GM12874 (cell line): Measurements from ENCODE around the gene CDK5R2.

Experiments
- TF ChIP-seq, protein P1 (sequence below): IDR thresholded peaks from 2 replicates; pipeline ENCODE4 v1.5.1; 2011; ENCODE audit warnings: low read depth, mild to moderate bottlenecking, control low read depth, low read length, moderate library complexity; ENCODE audit not compliant: insufficient read depth

CDK5R2 gene

GRCh38 chr2:218981881-218982585, 22.6 kb downstream of the CDK5R2 start:
- TF ChIP-seq, protein P1, sequence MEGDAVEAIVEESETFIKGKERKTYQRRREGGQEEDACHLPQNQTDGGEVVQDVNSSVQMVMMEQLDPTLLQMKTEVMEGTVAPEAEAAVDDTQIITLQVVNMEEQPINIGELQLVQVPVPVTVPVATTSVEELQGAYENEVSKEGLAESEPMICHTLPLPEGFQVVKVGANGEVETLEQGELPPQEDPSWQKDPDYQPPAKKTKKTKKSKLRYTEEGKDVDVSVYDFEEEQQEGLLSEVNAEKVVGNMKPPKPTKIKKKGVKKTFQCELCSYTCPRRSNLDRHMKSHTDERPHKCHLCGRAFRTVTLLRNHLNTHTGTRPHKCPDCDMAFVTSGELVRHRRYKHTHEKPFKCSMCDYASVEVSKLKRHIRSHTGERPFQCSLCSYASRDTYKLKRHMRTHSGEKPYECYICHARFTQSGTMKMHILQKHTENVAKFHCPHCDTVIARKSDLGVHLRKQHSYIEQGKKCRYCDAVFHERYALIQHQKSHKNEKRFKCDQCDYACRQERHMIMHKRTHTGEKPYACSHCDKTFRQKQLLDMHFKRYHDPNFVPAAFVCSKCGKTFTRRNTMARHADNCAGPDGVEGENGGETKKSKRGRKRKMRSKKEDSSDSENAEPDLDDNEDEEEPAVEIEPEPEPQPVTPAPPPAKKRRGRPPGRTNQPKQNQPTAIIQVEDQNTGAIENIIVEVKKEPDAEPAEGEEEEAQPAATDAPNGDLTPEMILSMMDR = no peak

- TF ChIP-seq, protein P1 = no peak
These were observed 23.3 kb downstream of the CDK5R2 start for GRCh38 chr2:218982586-218983262.

DNA sequence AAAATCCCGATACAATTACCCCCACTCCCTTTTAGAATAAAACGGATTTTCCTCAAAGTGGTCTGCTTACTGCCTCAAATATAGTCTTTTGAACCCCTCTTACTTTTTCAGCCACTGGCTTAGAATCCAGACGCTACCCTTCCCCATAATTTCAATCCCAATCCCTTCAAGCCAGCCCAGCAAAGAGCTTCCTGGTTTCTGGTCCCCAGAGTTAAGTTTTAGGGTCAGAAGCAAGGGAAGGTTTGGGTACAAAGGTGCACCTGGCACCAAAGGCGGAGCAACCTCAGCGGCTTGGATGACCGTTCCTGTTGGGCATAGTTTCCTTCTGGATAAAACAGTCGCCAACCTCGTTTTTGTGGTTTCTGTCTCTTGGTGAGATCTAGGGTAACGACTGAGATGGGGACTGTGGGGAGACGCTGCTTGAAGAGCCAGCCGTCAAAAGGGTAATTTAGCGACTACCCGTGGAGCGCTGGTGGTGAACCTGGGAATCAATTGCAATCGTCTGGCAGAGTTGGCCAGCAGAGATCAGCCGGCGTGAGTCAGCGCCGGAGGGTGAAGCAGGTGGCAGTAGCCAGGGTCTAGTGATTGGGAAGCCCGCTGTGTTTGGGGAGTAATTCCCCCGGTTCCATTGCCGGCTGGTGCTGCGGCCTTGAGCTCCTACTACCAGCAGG, 23.9 kb downstream of the CDK5R2 start:
- TF ChIP-seq, protein P1 = no peak

DNA sequence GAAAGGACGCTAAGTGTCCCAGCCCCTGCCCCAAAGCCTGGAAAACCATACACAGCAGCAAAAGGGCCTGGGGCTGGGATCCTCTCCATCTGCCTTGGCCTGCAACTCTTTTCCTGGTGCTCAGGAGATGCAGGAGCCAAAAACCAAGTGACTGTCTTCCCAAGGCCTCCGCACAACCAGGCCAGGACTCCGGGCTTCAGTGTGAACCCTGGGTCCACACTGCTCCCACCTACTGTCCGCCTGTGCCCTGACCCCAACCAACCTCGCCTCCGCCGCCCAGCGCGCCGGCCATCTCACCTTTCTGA, 24.4 kb downstream of the CDK5R2 start:
- TF ChIP-seq, protein P1 = no peak

DNA sequence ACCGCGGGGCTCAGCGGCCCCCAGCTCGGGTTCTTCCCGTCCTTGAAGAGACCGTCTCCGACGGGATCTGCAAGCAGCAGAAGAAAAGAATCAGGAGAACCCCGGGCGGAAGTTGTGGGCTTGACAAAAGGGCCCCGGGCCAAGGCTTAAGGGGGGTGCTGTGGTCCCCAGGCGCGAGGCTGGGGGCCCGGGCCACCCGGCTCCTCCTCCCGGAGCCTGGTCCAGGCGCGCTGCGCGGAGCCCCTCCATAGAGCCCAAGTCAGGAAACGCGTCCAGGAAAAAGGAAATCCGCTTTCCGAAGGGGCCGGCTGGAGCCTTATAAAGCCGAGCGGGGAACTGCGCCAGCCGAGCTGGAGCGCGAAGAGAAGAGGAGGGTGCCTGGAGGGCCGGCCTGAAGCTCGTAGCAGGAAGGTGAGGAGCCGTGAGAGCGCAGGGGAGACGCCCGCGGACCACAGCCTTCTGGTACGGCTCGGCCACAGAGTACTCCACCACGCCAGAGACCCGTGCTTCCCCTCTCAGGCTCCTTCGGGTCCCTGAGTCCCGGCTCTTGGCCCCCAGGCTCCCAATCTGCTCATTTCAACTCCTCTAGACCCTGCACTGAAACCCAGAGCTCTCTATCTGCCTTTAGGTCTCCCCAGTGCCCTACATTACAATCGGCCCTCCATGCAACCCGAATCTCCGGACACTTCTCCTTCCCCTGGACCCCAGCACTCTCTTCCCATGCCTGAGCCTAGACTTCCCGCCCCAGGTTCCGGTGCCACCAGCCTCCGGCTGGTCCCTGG, 25.0 kb downstream of the CDK5R2 start:
- TF ChIP-seq, protein P1 = no peak

- TF ChIP-seq, protein P1 = no peak
These were observed 25.5 kb downstream of the CDK5R2 start, which contains the start of gene FEV for GRCh38 chr2:218985021-218985324. TSS of gene FEV (minus strand) at chr2:218985184. CDS start at chr2:218985075, 109 bp downstream.
